GM23248 (cell line): ENCODE results near the gene VEGFB.

Source experiments
- EZH2 ChIP-seq: fragments of 200-600 bp; sonication (generic); IDR thresholded peaks from 2 replicates; pipeline ENCODE4 v1.6.1; 2018; ENCODE audit warnings: antibody characterized with exemption, mild to moderate bottlenecking; ENCODE audit not compliant: insufficient read depth, poor library complexity, severe bottlenecking
- EZH2phosphoT487 ChIP-seq: fragments of 200-600 bp; sonication (generic); IDR thresholded peaks from 2 replicates; pipeline ENCODE4 v1.6.1; 2018; ENCODE audit warnings: antibody characterized with exemption, moderate library complexity, mild to moderate bottlenecking, low read depth; ENCODE audit not compliant: insufficient read depth

GRCh38 chr11:64267207-64267945 is 33.0 kb downstream of the VEGFB start:
- TF ChIP-seq EZH2 (no peak), EZH2phosphoT487 (no peak)
